Measurements from ENCODE around the gene BMS1. TPM values are rescaled to one million over a fixed set of nuclear protein-coding genes. Genes with fewer than 3 reads are reported as not detected.
"Not testable (repeated sequence)": the region's sequence is repeated elsewhere in the genome, so short reads cannot be mapped to it uniquely, and the experiment has no call there.

BMS1 gene
- total RNA-seq, 3 donors from 2014 or later (not counting 1 experiment from before 2014, with no cell fraction given): 10.4 to 12.1 (median 11.9) TPM

GRCh38 chr10:42812028-42812427 is 29.4 kb downstream of the BMS1 start:
- no peak for TF ChIP-seq CTCF (IDR thresholded peaks at IDR 0.05)
- no peak overlapping the region for H3K4me3 ChIP-seq (ENCODE audit: low read length)
- no peak overlapping the region for H3K27ac ChIP-seq (ENCODE audit: low read length)
- intact Hi-C loops (cut with micrococcal nuclease): no loop called here
- no peaks in the 10 kb centered on the region for H3K27me3 ChIP-seq (ENCODE audit: control insufficient read depth, insufficient read depth, low read length)
- Mint-ChIP-seq H3K27ac (no peak overlapping the region), H3K36me3 (peaks cover 16% of the 10 kb centered on the region), H3K27me3 (ENCODE audit: low read depth in 2 of 2) (no peaks in the 10 kb centered on the region), H3K4me3 (no peak overlapping the region), H3K9me3 (peaks cover 2 to 7% of the 10 kb centered on the region in 2 donors), H3K4me1 (peaks cover 10 to 20% of the 10 kb centered on the region in 2 donors)
- no peaks in the 10 kb centered on the region for H3K9me3 ChIP-seq (ENCODE audit: control insufficient read depth, insufficient read depth, low read length)
- WGBS (ENCODE audit: insufficient coverage): 94% methylated on average over 4 of the region's 4 CpGs
- H3K4me1 ChIP-seq (ENCODE audit: control insufficient read depth, insufficient read depth, low read length): no peaks in the 10 kb centered on the region
- H3K36me3 ChIP-seq (ENCODE audit: control insufficient read depth, insufficient read depth, low read length): peaks cover 16% of the 10 kb centered on the region
- ATAC-seq: no peak
- DNase-seq: no peak

GRCh38 chr10:42813989-42814687 is 31.5 kb downstream of the BMS1 start:
- H3K4me3 Mint-ChIP-seq; intact Hi-C loops (cut with micrococcal nuclease); ATAC-seq; H3K9me3 ChIP-seq (ENCODE audit: control insufficient read depth, insufficient read depth, low read length); H3K27ac Mint-ChIP-seq; H3K4me3 ChIP-seq (ENCODE audit: low read length); H3K27me3 ChIP-seq (ENCODE audit: control insufficient read depth, insufficient read depth, low read length); H3K27ac ChIP-seq (ENCODE audit: low read length); H3K27me3 Mint-ChIP-seq (ENCODE audit: low read depth in 2 of 2); H3K4me1 ChIP-seq (ENCODE audit: control insufficient read depth, insufficient read depth, low read length); H3K9me3 Mint-ChIP-seq; DNase-seq: not testable (repeated sequence)
- Mint-ChIP-seq H3K36me3 (peaks cover 36% of the 10 kb centered on the region), H3K4me1 (peaks cover 10 to 20% of the 10 kb centered on the region in 2 donors)
- WGBS (ENCODE audit: insufficient coverage): 100% methylated on average over 1 of the region's 5 CpGs
- H3K36me3 ChIP-seq (ENCODE audit: control insufficient read depth, insufficient read depth, low read length): peaks cover 25% of the 10 kb centered on the region

GRCh38 chr10:42816334-42816733 is 33.7 kb downstream of the BMS1 start:
- H3K36me3 ChIP-seq (ENCODE audit: control insufficient read depth, insufficient read depth, low read length): peaks cover 25% of the 10 kb centered on the region
- H3K36me3 Mint-ChIP-seq: peaks cover 36% of the 10 kb centered on the region
- not testable (repeated sequence) for H3K27me3 Mint-ChIP-seq (ENCODE audit: low read depth in 2 of 2)

GRCh38 chr10:42816912-42817311 is 34.3 kb downstream of the BMS1 start:
- intact Hi-C loops (cut with micrococcal nuclease): no loop called here
- no peak for TF ChIP-seq CTCF (IDR thresholded peaks at IDR 0.05)
- no peak overlapping the region for H3K4me3 Mint-ChIP-seq
- no peaks in the 10 kb centered on the region for H3K27me3 Mint-ChIP-seq (ENCODE audit: low read depth in 2 of 2)
- WGBS (ENCODE audit: insufficient coverage): 100% methylated on average over 2 of the region's 2 CpGs
- H3K27me3 ChIP-seq (ENCODE audit: control insufficient read depth, insufficient read depth, low read length): no peaks in the 10 kb centered on the region
- H3K4me3 ChIP-seq (ENCODE audit: low read length): no peak overlapping the region
- no peak for DNase-seq
- peaks cover 36% of the 10 kb centered on the region for H3K36me3 Mint-ChIP-seq
- peaks cover 2 to 7% of the 10 kb centered on the region in 2 donors for H3K9me3 Mint-ChIP-seq
- H3K4me1 Mint-ChIP-seq: peaks cover 6 to 20% of the 10 kb centered on the region in 2 donors
- peaks cover 25% of the 10 kb centered on the region for H3K36me3 ChIP-seq (ENCODE audit: control insufficient read depth, insufficient read depth, low read length)
- H3K4me1 ChIP-seq (ENCODE audit: control insufficient read depth, insufficient read depth, low read length): no peaks in the 10 kb centered on the region
- H3K27ac Mint-ChIP-seq: no peak overlapping the region
- no peak for ATAC-seq
- H3K27ac ChIP-seq (ENCODE audit: low read length): no peak overlapping the region
- no peaks in the 10 kb centered on the region for H3K9me3 ChIP-seq (ENCODE audit: control insufficient read depth, insufficient read depth, low read length)

More at GRCh38 chr10:42816334-42816733, 33.7 kb downstream of the BMS1 start:
- DNase-seq; H3K4me1 ChIP-seq (ENCODE audit: control insufficient read depth, insufficient read depth, low read length); H3K27ac Mint-ChIP-seq; ATAC-seq; H3K27ac ChIP-seq (ENCODE audit: low read length); H3K4me3 Mint-ChIP-seq; H3K27me3 ChIP-seq (ENCODE audit: control insufficient read depth, insufficient read depth, low read length); intact Hi-C loops (cut with micrococcal nuclease); H3K9me3 Mint-ChIP-seq; H3K9me3 ChIP-seq (ENCODE audit: control insufficient read depth, insufficient read depth, low read length); H3K4me3 ChIP-seq (ENCODE audit: low read length): not testable (repeated sequence)
- WGBS (ENCODE audit: insufficient coverage): over 99% methylated on average over 5 of the region's 5 CpGs
- peaks cover 6 to 20% of the 10 kb centered on the region in 2 donors for H3K4me1 Mint-ChIP-seq

- intact Hi-C loops (cut with micrococcal nuclease); ATAC-seq: not testable (repeated sequence)
Observed at GRCh38 chr10:42817417-42817816, 34.8 kb downstream of the BMS1 start.

GRCh38 chr10:42826759-42827158 is 44.2 kb downstream of the BMS1 start:
- H3K4me3 ChIP-seq (ENCODE audit: low read length); H3K27ac Mint-ChIP-seq; H3K4me1 ChIP-seq (ENCODE audit: control insufficient read depth, insufficient read depth, low read length); H3K27me3 ChIP-seq (ENCODE audit: control insufficient read depth, insufficient read depth, low read length); H3K9me3 Mint-ChIP-seq; intact Hi-C loops (cut with micrococcal nuclease); ATAC-seq; H3K4me3 Mint-ChIP-seq; H3K4me1 Mint-ChIP-seq; H3K9me3 ChIP-seq (ENCODE audit: control insufficient read depth, insufficient read depth, low read length); DNase-seq; H3K27ac ChIP-seq (ENCODE audit: low read length); H3K27me3 Mint-ChIP-seq (ENCODE audit: low read depth in 2 of 2): not testable (repeated sequence)
- peaks cover 50% of the 10 kb centered on the region for H3K36me3 Mint-ChIP-seq
- H3K36me3 ChIP-seq (ENCODE audit: control insufficient read depth, insufficient read depth, low read length): peaks cover 40% of the 10 kb centered on the region
- 95% methylated on average over 6 of the region's 6 CpGs for WGBS (ENCODE audit: insufficient coverage)

More at GRCh38 chr10:42817417-42817816, 34.8 kb downstream of the BMS1 start:
- not testable (repeated sequence) for H3K27me3 ChIP-seq (ENCODE audit: control insufficient read depth, insufficient read depth, low read length); H3K27ac ChIP-seq (ENCODE audit: low read length); DNase-seq; H3K27me3 Mint-ChIP-seq (ENCODE audit: low read depth in 2 of 2); H3K4me1 ChIP-seq (ENCODE audit: control insufficient read depth, insufficient read depth, low read length); H3K4me3 Mint-ChIP-seq; H3K4me3 ChIP-seq (ENCODE audit: low read length); H3K27ac Mint-ChIP-seq; H3K9me3 Mint-ChIP-seq; H3K9me3 ChIP-seq (ENCODE audit: control insufficient read depth, insufficient read depth, low read length)
- peaks cover 6 to 20% of the 10 kb centered on the region in 2 donors for H3K4me1 Mint-ChIP-seq
- peaks cover 39% of the 10 kb centered on the region for H3K36me3 Mint-ChIP-seq
- WGBS (ENCODE audit: insufficient coverage): 97% methylated on average over 3 of the region's 3 CpGs
- H3K36me3 ChIP-seq (ENCODE audit: control insufficient read depth, insufficient read depth, low read length): peaks cover 22% of the 10 kb centered on the region

Measured in natural killer cell (primary cell).